Endothelial cell of umbilical vein (primary cell): ENCODE measurements around the gene PGRMC2.

ENCODE experiments used
- EZH2 ChIP-seq: IDR thresholded peaks from 2 replicates; pipeline ENCODE4 v1.6.1; 2012; ENCODE audit warnings: borderline replicate concordance, low read depth, mild to moderate bottlenecking, moderate library complexity, low read length, inconsistent platforms; ENCODE audit not compliant: severe bottlenecking
- GATA2 ChIP-seq: IDR thresholded peaks from 2 replicates; pipeline ENCODE4 v1.7.0; 2011; ENCODE audit warnings: low read depth, mild to moderate bottlenecking, moderate library complexity, mixed read lengths, low read length; ENCODE audit not compliant: insufficient read length, insufficient read depth
- POLR2A ChIP-seq: IDR thresholded peaks from 2 replicates; pipeline ENCODE4 v1.6.1; 2012; ENCODE audit warnings: low read depth, mild to moderate bottlenecking, control low read depth, low read length
- TF ChIP-seq, protein P1 (sequence below), 2 donors: IDR thresholded peaks; 1 replicate in 1 of 2; 2 replicates in 1 of 2; pipeline ENCODE4 v1.5.1; 2011; ENCODE audit warnings: low read length in 2 of 2, mild to moderate bottlenecking in 2 of 2, moderate library complexity in 2 of 2, control low read depth in 1 of 2, inconsistent platforms in 1 of 2, low read depth in 1 of 2; ENCODE audit not compliant: insufficient read depth in 1 of 2; ENCODE audit errors: extremely low read depth in 1 of 2

DNA sequence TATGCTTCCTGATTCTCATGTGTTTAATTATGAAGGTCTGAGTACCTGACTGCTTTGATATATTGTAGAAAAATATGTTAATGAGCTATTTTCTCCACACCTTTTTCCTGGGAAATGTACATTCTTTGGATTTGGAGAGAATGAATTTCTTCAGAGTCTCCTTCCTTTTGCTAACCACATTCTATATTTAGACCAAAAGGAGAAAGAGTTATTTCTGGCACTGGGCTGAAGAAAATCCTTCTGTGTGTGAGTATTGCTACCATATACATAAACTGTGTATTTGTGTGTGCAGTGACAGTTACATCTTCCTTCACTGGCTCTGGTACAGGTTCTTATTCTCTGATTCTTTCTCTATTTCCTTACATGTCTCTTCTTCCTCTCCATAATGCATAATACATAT is 44.5 kb upstream of the PGRMC2 start:
- TF ChIP-seq EZH2 (no peak), POLR2A (no peak), GATA2 (no peak)
- TF ChIP-seq, protein P1, sequence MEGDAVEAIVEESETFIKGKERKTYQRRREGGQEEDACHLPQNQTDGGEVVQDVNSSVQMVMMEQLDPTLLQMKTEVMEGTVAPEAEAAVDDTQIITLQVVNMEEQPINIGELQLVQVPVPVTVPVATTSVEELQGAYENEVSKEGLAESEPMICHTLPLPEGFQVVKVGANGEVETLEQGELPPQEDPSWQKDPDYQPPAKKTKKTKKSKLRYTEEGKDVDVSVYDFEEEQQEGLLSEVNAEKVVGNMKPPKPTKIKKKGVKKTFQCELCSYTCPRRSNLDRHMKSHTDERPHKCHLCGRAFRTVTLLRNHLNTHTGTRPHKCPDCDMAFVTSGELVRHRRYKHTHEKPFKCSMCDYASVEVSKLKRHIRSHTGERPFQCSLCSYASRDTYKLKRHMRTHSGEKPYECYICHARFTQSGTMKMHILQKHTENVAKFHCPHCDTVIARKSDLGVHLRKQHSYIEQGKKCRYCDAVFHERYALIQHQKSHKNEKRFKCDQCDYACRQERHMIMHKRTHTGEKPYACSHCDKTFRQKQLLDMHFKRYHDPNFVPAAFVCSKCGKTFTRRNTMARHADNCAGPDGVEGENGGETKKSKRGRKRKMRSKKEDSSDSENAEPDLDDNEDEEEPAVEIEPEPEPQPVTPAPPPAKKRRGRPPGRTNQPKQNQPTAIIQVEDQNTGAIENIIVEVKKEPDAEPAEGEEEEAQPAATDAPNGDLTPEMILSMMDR (IDR thresholded peaks at IDR 0.05; ENCODE audit: extremely low read depth in 1 of 2, insufficient read depth in 1 of 2, low read depth in 1 of 2, low read length in 2 of 2): no peak
